Stimulated activated CD4-positive, alpha-beta T cell treated with anti-CD3 and anti-CD28 coated beads, Interleukin-4, amount 100 ng/mL, for 1 hour (primary cell): ENCODE measurements around the gene DUSP22.
"Not testable (repeated sequence)": the region's sequence is repeated elsewhere in the genome, so short reads cannot be mapped to it uniquely, and the experiment has no call there.

Source experiments
- DNase-seq: peaks from one replicate; pipeline ENCODE4 v3.0.0-alpha.2; 2020

DUSP22 gene

DNA sequence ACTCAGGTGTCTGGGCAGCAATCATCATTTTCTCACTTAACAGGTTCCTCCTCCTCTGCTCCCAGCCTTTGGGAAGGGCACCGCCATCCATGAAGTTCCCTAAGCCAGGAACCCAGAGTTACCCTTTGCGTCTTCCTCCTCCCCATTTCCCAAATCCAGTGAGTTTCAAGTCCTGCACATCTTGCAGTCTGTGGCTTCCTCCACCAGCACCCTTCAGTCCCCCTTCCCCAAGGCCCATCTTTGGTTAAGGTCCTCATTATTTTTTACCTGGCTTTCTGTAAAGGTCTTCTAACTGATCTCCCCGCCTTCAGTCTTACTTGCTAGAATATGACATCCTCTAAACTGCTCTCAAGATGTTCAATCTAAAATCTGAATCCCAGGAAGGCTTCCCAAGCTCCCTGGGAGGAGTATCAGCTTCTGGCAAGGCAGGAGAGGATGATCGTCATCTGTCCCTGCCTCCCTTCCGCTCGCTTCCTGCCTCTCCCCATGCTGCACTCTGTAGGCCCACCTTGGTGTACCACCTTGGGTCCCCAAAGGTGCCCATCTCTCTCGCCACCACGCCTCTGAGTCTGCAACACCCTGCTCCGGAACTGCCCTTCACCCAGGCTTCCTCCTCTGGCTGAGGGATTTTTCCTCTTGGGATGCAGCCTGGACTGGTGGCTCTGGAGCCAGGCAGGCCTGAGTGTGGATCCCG is 11.4 kb upstream of the DUSP22 start:
- no peak for DNase-seq

DNA sequence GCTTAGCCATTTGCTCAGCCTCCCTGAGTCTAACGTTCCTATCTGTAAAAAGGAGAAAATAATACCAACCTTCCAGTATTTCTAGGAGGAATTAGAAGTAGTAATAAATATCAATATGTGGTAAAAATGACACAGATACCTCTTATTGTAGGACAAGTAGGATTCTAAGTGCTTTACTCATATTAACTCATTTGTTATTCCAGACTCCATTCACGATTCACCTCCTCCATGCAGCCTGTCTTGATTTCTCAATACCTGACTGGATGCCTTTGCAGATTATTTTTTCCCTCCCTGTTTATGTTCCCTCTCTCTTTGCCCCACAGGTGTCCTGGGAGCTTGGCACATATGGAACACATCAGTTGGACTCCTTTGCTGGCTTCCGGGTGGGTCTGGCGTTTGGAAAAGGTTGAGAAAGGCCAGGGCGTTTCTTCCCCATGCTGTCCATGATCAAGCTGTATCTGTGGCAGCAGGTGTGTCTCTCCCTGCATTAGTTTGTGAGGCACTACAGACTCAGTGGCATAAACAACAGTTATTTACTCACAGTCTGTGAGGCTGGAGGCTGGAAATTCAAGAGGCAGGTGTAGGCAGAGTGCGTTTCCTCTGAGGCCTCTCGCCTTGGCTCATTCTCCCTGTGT is 10.7 kb upstream of the DUSP22 start:
- no peak for DNase-seq

DNA sequence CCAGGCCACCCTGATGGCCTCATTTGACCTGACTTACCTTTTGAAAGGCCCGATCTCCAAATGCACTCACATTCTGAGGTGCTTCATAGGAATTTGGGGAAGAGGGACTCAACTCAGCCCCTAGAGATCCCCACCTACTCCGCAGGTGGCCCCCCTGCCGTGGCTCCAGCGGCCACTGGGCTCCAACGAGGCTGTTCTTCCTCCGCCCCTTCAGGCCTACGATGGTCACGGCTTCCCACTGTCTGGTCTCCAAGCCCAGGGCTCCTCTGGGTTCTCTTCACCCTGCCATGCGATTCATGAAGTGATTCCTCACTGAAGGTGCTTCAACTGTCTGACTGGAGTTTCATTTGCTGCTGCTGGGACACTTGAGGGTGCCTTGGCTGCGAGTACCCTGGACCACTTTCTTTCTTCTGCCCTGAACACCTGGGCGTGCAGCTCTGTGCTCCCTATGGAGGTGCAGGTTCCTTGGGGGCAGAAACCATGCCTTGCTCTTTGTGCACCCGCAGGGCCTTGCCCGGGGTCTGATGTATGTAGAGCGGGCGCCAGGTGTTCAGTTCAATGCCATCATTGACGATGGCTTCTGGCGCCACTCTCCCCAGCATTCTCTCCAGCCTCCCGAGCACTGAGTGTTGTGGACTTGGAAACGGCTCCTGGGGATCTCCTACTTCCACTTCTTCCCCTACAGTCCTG is 10.0 kb upstream of the DUSP22 start:
- no peak for DNase-seq

DNA sequence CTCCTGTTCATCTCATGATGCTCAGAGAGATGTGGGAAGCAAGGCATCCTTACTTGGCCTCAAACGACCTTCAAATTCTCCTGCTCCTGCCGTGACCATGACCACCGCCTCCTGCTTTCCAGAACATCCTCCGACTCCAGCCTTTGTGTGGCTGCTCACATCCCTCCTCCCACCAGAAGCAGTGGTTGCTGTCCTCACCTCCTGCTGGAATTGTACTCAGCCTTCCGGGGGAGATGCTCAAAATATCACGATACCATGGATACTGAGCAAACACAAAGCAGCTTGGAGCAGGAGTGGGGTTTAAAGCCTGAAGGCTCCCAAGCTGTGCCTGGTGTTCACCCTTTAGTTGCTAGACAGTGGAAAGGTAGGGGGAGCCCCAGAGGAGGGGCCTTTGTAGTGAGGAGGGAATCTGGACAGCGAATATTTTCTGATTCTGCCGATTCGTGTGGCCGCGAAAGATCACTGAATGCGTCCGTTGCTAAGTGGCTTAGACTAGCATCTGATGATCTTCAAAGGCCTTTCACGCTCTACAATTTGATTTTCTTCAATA is 9.3 kb upstream of the DUSP22 start:
- DNase-seq = no peak

DNA sequence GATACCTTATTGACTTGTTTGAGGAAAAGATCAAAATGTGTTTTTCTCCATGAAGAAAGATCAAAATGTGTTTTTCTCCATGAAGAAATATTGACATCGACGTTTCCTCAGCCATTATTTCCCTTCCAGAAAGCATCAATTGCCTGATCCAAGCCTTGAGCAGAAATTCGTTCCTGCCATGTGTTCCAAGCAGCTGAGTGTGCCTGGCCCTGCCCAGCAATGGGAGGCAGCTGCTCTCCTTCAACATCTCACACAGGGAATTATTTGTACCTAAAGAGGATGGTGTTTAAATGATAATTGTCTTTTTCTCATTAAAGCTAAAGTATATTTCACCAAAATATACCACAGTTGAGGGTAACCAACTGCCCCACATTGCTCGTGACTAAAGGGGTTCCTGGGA is 7.8 kb upstream of the DUSP22 start:
- DNase-seq = no peak

DNA sequence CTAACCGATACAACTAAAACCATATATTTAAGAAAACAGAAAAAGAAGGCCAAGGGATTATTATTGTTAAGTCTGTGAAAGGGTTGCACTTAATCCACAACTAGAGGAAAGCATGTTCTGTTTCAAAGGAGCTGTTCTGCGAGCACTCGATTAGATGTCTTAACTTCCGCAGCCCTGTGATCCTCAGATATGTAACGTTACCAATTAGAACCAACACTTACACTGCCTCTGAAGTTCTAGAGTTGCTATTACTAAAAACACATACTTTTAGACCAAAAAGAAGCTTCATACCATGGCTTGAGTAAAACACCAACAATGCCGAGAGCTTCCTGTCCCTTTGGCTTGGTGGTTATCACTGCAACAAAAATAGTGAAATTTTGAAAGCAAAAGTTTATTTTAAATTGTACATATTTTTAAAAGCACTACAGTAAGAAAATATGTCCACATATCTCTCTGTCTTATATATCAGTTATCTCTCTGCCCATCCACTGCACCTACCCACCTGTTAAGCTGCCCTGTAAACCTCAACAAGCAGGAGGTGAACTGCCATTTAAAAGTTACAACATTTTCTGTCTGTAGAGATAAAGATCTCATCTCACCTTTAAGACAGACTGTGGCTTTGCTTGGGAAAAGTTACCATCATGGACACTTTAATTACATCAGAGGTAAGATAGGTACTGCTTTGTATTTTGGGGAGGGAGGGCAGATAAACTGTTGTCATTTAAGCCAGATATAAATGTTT is 7.1 kb upstream of the DUSP22 start:
- no peak for DNase-seq

DNA sequence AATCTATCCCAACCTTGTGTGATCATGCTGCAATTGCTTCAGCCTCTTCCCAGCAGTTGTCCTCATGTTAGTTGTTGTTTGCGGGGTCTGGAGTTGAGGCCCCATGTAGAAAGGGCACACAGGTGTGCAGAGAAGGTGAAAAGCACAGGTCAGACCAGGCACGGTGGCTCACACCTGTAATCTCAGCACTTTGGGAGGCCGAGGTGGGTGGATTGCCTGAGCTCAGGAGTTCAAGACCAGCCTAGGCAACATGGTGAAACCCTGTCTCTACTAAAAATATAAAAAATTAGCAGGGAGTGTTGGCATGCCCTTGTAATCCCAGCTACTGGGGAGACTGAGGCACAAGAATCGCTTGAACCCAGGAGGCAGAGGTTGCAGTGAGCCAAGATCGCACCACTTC is 6.4 kb upstream of the DUSP22 start:
- DNase-seq = not testable (repeated sequence)

DNA sequence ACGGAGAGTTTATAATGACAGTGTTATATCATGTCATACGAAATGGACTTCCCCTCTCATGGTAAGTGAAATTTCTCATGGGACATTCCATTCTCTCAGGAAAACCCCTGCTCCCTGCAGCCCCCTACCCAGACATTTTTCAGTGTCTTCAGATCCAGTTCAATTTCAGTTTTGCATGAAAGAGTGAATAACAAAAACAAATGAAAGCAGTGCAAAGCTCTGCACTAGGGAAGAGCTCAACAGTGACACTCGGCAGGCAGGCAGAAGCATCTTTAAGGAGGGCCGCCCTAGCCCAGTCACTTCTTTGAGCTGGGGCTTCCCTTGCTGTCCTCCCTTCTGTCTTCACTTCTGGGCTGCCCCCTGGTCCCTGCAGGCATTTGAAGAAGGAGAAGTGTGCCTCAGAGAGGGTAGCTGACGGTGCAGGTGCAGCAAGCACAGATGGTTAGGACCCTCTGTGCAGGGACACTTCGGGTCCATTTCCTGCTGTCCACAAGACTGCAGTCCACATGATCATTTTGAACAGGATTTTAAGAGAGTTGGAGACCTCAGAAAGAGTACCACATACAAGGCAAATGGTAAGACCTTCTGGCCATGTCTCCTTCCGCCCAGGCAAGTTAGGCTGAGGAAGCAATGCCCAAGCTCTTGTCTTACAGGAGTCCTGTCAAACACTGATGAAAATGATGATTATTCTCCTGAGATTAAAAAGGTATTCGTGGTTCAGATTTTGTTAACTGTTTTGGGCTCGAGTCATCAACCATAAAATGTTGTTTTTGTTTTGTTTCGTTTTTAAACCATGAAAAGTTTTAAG is 5.4 kb upstream of the DUSP22 start:
- DNase-seq = no peak

DNA sequence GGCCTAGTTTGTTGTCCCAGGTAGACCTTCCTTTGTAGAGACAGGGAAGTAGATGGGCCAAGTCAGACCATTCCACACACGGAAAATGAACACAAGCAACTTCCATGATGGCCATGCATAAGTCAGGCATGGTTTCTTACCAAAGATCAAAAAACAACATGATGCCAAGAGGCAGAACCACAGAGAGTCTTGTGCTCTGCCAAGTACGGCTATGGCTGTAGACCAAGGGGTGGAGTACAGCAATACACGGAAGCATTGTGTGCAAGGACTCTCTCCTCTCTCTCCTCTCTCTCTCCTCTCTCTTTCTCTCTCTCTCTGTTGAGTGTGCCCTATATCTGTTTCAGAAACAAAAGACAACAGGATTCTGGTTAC is 4.8 kb upstream of the DUSP22 start:
- no peak for DNase-seq

DNA sequence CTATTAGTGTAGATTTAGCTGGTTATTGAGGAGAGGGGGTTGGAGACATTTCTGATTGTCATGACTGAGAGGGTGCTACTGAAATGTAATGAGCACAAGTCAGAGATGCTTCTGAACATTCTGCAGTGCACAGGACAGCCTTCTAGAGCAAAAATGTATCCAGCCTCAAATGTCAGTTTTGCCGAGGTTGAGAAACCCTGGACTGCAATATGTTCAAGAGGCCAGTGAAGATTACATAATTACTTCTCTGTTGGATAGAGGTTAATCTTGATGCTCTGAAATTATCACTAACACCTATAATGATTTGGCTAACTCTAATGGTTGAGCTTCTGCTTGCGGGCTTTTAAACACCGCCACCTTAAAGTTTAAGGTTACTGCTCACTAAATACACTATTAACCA is 3.4 kb upstream of the DUSP22 start:
- DNase-seq = no peak

DNA sequence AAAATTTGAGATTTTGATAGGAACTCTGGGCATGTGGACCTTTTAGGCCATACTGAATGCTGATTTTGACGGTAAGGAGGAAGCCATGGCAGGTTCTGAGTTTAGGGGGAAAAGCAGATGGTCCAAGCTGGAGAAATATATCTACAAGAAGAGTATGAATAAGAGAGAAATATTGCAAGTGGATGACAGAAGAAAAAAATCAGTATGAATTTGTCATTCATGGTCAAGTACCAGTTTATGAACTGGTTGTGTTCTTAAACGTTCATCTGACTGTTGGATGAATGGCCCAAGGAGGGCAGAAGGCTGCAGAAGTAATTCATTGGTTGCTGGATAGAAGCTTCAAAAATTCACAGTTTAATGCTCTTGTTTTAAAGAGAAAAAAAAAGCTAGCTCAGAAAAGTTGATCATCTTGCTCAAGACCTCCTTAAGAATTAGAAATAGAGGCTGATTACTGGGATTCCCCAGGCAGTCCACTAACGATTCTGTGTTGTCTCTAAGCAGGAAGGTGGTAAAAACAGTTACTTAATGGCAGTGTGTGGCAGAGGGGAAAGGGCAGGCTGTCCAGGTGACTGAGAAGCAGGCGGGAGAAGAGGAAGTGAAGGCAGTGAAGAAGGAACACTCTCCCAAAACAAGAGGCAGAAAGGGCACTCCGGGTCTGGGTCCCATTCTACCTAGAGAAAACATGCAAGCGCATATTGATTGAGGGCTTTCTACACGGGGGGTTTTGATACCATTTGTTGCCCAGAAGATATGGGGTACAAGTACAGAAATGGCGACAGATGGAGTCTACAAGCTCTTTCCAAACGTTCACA is 2.0 kb upstream of the DUSP22 start:
- no peak for DNase-seq

DNA sequence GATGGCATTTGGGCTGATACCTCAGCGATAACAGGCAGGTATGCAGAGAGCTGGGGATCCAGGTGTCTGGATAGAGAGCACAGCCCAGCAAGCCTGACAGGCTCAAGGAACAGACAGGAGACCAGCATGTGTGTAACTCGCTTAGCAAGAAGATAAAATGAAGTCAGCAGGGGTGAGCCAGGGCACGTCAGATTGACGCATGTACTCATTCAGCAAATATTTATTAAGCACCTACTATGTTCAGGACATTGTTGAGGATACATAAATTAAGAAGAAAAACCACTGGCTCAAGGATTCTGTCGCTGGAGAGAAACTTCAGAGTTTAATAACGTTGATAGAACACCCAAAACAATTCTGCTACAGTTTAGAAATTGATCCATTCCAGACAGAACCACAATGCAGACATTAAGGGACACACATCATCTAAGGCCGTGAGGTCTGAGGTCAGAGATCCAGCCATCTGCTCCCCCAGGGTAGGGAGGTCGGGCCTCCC is 1.0 kb upstream of the DUSP22 start:
- no peak for DNase-seq

DNA sequence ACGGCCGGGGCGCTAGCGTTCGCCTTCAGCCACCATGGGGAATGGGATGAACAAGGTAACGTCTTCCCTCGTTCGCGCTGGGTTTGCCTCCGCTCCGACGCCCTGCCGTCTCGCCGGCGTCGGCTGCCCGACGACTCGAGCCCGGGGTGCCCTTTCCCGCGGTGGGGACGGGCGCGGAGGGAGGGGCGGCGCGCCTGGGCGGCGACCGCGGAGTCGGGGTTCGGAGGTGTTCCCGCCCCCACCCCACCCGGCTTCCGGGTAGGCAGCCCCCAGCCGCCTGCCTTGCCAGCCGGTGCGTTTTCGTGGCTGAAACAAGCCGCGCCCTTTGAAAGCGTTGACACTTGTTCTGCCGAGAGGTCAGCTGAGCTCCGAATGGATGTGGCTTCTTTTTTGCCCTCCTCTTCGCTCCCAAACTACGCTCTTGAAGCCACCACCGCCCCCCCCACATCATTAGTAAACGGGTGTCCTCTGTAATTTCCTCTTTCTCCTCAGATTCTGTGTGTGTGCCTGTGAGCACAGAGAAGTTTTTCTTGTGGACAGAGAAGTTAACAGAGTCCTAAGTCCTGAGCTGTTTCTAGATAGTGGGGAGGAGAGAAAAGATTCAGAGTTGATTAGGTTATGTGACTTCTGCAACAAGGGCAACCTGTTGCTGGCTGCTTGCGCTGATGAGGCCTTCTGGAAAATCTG is 362 bp downstream of the DUSP22 start:
- DNase-seq = peak; percentile 73

DNA sequence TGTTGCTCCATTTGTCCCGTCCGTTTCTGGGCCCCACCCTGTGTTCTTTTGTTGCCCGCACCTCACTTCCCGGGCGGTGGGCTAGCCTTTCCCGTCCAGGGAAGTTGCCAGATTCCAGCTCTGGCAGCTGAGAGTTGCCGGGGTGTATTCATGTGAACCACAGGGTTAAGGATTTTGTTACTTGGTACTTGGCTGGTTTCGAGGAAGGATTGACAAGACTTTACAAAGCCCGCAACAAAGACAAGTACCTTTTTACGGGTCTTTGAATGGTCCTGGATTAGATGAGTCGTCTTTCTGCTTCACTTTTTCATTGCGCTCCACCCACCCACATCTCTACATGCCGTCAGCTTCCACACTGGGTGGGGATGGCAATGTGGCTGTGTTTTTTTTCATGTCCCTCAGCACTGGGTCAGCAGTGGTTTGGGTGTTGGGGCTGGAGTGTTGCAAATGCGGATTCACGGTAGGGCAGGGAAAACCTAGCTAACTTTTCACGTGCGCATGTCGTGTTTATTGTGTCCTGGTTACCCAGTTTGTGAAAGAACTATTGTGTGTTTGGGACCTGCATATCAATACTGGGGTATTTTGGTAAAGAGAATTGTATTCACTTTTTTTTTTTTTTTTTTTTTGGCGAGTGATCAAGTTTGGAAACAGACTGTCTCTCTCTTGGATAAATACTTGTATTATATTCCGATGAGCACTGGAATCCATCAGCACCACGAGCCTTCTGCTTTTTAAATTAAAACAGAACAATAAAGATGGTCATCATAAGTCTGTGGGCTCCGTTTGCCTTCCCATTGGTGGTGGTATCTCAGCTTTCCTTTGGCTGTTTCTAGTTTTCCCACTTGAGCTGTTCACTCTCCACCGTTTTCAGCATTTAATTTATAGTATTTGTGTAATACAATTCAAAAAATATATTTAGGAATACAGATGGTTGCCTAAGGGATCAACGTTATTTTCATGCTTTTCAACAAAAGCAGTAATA is 1.2 kb downstream of the DUSP22 start:
- peak; percentile 31 for DNase-seq

DNA sequence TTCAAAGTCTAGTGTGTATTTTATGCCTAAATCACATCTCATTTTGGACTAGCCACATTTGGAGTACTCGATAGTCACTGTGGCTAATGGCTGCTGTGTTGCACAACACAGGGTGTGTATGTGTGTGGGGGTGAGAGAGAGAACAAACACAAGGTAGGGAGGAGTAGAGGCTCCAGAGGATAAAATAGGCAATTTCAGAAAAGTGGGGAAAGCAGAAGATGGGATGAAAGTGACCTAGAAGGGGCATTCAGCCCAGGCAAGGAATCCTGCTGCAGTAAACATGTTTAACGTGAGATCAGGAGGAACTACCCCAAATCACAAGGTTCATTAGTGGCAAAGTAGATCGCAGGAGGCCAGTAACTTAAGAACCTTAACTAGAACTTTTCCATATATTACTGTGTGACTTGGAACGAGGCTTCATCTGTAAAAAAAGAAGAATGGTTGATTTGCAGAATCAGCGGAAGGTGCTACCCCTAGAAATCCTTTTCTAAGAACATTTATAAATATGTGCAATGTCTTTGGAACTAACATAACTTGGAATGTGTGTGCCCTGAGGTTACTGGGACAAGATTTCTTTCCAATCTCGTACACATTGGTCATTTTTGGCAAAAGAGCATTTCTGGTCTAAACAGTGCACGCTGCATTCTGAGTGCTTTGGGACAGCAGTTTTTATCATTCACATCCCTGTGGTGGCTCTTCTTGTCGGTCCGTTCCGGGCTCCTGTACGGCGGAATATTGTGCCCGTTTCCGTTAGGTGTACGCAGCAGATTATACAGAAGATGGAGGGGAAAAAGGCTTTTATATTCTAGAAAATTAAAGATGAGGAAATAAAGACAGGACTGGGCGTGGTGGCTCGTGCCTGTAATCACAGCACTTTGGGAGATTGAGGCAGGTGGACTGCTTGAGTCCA is 2.6 kb downstream of the DUSP22 start:
- DNase-seq = no peak

DNA sequence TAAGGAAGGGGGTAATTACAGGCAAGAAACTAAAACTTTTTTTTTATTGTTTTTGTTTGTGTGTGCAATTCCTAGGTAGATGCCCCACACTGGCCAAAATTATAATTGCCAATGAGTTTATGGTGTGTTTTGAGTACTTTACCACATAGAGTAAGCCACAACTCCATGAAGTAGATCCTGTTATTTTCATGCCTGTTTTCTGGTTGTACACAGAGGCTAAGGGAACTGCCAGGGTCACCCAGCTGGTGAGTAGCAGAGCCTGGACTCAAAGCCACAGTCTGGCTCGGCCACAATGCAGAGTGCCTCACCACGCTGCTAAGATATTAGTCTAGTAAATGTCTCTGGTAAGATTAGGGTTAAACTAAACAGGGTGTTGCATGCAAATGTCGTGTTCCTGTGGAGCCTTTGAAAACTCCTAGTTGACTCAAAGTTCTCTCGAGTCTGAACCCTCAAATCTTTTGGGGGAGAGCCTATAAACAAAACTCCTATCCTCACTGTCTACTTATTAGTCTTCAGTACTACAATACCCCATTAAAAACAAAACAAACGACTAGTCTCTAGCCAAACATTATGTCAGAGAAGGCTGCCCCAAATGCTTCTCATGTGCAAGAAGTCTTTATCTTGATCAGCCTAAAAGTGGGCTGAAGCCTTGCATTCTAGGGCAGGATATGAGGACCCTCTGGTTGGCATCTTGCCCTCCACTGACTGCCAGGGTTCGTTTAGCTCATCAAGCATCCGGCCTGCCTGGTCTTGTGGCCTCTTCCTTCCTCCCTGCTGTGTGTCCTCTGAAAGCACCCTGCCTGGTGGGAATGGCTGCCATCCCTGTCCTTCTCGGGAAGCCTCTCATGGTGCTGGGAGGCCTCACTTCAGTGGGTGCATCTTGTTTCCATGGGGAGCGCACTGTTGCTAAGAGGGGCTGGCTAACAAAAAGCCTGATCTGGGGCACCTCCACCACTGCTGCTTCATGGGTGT is 4.2 kb downstream of the DUSP22 start:
- no peak for DNase-seq

DNA sequence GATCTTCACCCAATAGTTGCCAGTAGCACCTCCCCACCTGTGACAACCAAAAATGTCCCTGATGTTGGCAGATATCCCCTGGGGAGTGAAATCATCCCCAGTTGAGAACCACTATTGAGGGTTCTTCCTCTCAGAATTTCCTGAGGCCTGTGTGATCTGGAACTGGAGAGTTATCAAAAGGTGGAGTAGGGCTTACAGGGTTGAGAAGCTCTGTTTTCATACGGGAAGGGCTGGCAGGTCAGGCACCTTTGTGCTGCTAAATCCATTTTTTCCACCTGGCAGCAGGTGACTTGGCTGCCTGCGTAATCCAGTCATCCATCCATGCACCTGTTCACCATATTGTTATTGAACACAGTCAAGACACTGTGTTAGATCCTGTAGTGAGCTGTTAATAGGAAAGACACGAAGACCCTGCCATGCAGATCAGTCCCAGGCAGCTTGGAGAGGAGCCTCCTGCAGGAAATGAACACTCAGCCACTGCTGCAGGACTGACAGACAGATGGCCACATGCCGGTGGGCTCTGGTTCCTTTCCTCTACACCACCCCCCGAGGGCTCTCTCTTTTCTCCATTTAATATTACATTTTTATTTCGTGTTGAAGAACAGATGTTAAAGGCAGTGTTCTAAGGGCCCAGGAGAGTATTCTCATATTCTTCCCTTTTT is 5.4 kb downstream of the DUSP22 start:
- DNase-seq = no peak
